Uterus (tissue), 4 donors: ENCODE data around the gene PUDP. TPM values are rescaled to one million over a fixed set of nuclear protein-coding genes. Genes with fewer than 3 reads are reported as not detected.

Experiments
- DNase-seq, 2 donors: peaks; one replicate each; pipeline ENCODE4 v3.0.0-alpha.2; 2019 to 2020
- H3K27ac ChIP-seq, 2 donors: fragments of 200-600 bp; sonication (generic); 1 replicate in 1 of 2; 2 replicates in 1 of 2; pipeline ENCODE4 v1.5.1; 2016 to 2018
- H3K27me3 ChIP-seq, 2 donors: fragments of 200-600 bp; sonication (generic); one replicate each; pipeline ENCODE4 v1.5.1; 2018 to 2019; ENCODE audit warnings: control low read depth in 1 of 2
- H3K36me3 ChIP-seq, 2 donors: fragments of 200-600 bp; sonication (generic); one replicate each; pipeline ENCODE4 v1.5.1; 2019; ENCODE audit warnings: control low read depth in 1 of 2
- H3K4me1 ChIP-seq, 2 donors: fragments of 200-600 bp; sonication (generic); one replicate each; pipeline ENCODE4 v1.5.1; 2018 to 2019; ENCODE audit warnings: control low read depth in 1 of 2
- H3K4me3 ChIP-seq, 2 donors: fragments of 200-600 bp; sonication (generic); 1 replicate in 1 of 2; 2 replicates in 1 of 2; pipeline ENCODE4 v1.5.1; 2018 to 2019; ENCODE audit warnings: mild to moderate bottlenecking in 1 of 2
- H3K9me3 ChIP-seq, 2 donors: fragments of 200-600 bp; sonication (generic); one replicate each; pipeline ENCODE4 v1.5.1; 2019; ENCODE audit warnings: control low read depth in 1 of 2
- CTCF ChIP-seq, 4 experiments: fragments of 200-600 bp in 2 of 4; fragments of 450-650 bp in 2 of 4; sonication (generic) in 2 of 4; IDR thresholded peaks; one replicate each; pipeline ENCODE4 v1.5.1; 2016 to 2019; ENCODE audit warnings: antibody characterized with exemption in 4 of 4, mild to moderate bottlenecking in 2 of 4, moderate library complexity in 1 of 4
- POLR2A ChIP-seq, 2 donors: fragments of 450-650 bp; IDR thresholded peaks; one replicate each; pipeline ENCODE4 v1.6.1; 2016; ENCODE audit warnings: antibody characterized with exemption in 2 of 2, mild to moderate bottlenecking in 1 of 2, moderate library complexity in 1 of 2
- intact Hi-C: fragments of 100-400 bp; cut with DNase I; formaldehyde crosslinking; loops from one replicate; pipeline ENCODE4 v1.15.1; 2023; ENCODE audit warnings: low total_unique reads
- total RNA-seq, 4 donors: library from RNA; depleted of rRNA in 3 of 4; stranded (reverse); fragments of >200 nt in 3 of 4; gene quantifications; one replicate each; pipeline versions ENCODE4 v1.1.0 to v1.2.4, GENCODE V29; 2014 to 2023
- donor health status: DM: yes; HTN: yes; CAD: no.

The PUDP gene
- total RNA-seq, 4 donors from 2014 or later, result 11.4 to 32.3 (median 14.5) TPM

- Histone ChIP-seq H3K4me3 (no peak overlapping the region), H3K4me1 (peaks cover 0 to 3% of the 10 kb centered on the region in 2 donors), H3K36me3 (no peaks in the 10 kb centered on the region), H3K9me3 (no peaks in the 10 kb centered on the region), H3K27ac (no peak overlapping the region), H3K27me3 (no peaks in the 10 kb centered on the region)
- intact Hi-C loops, result no loop called here
- DNase-seq, result no peak
- TF ChIP-seq POLR2A (IDR thresholded peaks at IDR 0.05), result no peak
- TF ChIP-seq CTCF (IDR thresholded peaks at IDR 0.05), result no peak
Measured at GRCh38 chrX:7110821-7111276, 37.1 kb downstream of the PUDP start.

- Histone ChIP-seq H3K4me1 (no peaks in the 10 kb centered on the region), H3K9me3 (no peaks in the 10 kb centered on the region), H3K27ac (peak overlapping the region in 1 of 2 donors; percentile 37), H3K4me3 (no peak overlapping the region), H3K27me3 (no peaks in the 10 kb centered on the region), H3K36me3 (no peaks in the 10 kb centered on the region)
- no peak for DNase-seq
- TF ChIP-seq CTCF (IDR thresholded peaks at IDR 0.05) (no peak), POLR2A (IDR thresholded peaks at IDR 0.05) (no peak)
- intact Hi-C loops, result no loop called here
Measured at GRCh38 chrX:7109838-7110793, 37.8 kb downstream of the PUDP start.

GRCh38 chrX:7109049-7109531 lies 38.9 kb downstream of the PUDP start:
- no peaks in the 10 kb centered on the region for H3K27me3 ChIP-seq
- peak overlapping the region in 1 of 2 donors; percentile 12 for H3K4me3 ChIP-seq
- TF ChIP-seq CTCF (IDR thresholded peaks at IDR 0.05), result no peak
- no peak for TF ChIP-seq POLR2A (IDR thresholded peaks at IDR 0.05)
- intact Hi-C loops, result no loop called here
- H3K36me3 ChIP-seq, result no peaks in the 10 kb centered on the region
- no peaks in the 10 kb centered on the region for H3K4me1 ChIP-seq
- no peak for DNase-seq
- H3K9me3 ChIP-seq, result no peaks in the 10 kb centered on the region
- H3K27ac ChIP-seq, result peak overlapping the region; percentile 37 to 42

GRCh38 chrX:7108030-7108429 lies 39.9 kb downstream of the PUDP start:
- no peaks in the 10 kb centered on the region for H3K36me3 ChIP-seq
- no peak for DNase-seq
- intact Hi-C loops, result no loop called here
- no peak overlapping the region for H3K27ac ChIP-seq
- TF ChIP-seq POLR2A (IDR thresholded peaks at IDR 0.05) (no peak), CTCF (IDR thresholded peaks at IDR 0.05) (no peak)
- H3K4me3 ChIP-seq, result no peak overlapping the region
- H3K4me1 ChIP-seq, result no peaks in the 10 kb centered on the region
- H3K27me3 ChIP-seq, result no peaks in the 10 kb centered on the region
- no peaks in the 10 kb centered on the region for H3K9me3 ChIP-seq

GRCh38 chrX:7106649-7107048 lies 41.3 kb downstream of the PUDP start:
- Histone ChIP-seq H3K9me3 (no peaks in the 10 kb centered on the region), H3K36me3 (no peaks in the 10 kb centered on the region), H3K4me1 (no peaks in the 10 kb centered on the region), H3K27ac (no peak overlapping the region), H3K27me3 (no peaks in the 10 kb centered on the region), H3K4me3 (no peak overlapping the region)
- TF ChIP-seq POLR2A (IDR thresholded peaks at IDR 0.05), result no peak
- no peak for TF ChIP-seq CTCF (IDR thresholded peaks at IDR 0.05)
- no peak for DNase-seq
- intact Hi-C loops, result no loop called here
